ENCODE measurements around the gene DLGAP3.
"Not testable (repeated sequence)": the region's sequence is repeated elsewhere in the genome, so short reads cannot be mapped to it uniquely, and the experiment has no call there.

Gene DLGAP3

GRCh38 chr1:34929497-34929852 is at the start of gene DLGAP3:
Gene DLGAP3, minus strand, starts transcription at chr1:34929650. Its CDS starts 24,267 bp downstream, at chr1:34905383.
- no peak for DNase-seq (ENCODE audit: low read depth)

- no peak for DNase-seq (ENCODE audit: low read depth)
Observed at GRCh38 chr1:34978921-34979320, 49.5 kb upstream of the DLGAP3 start.

- DNase-seq (ENCODE audit: low read depth) = no peak
Observed at GRCh38 chr1:34977858-34978257, 48.4 kb upstream of the DLGAP3 start.

- DNase-seq (ENCODE audit: low read depth) = no peak
Observed at GRCh38 chr1:34977210-34977471, 47.7 kb upstream of the DLGAP3 start.

- DNase-seq (ENCODE audit: low read depth) = no peak
Observed at GRCh38 chr1:34976384-34977209, 47.1 kb upstream of the DLGAP3 start.

GRCh38 chr1:34975771-34976170 is 46.3 kb upstream of the DLGAP3 start:
- DNase-seq (ENCODE audit: low read depth) = no peak

GRCh38 chr1:34975338-34975737 is 45.9 kb upstream of the DLGAP3 start:
- DNase-seq (ENCODE audit: low read depth) = no peak

- no peak for DNase-seq (ENCODE audit: low read depth)
Observed at GRCh38 chr1:34974626-34975025, 45.2 kb upstream of the DLGAP3 start.

- no peak for DNase-seq (ENCODE audit: low read depth)
Observed at GRCh38 chr1:34973326-34973725, 43.9 kb upstream of the DLGAP3 start.

GRCh38 chr1:34970829-34971228 is 41.4 kb upstream of the DLGAP3 start:
- DNase-seq (ENCODE audit: low read depth) = no peak

- no peak for DNase-seq (ENCODE audit: low read depth)
Observed at GRCh38 chr1:34970220-34970735, 40.8 kb upstream of the DLGAP3 start.

- DNase-seq (ENCODE audit: low read depth) = not testable (repeated sequence)
Observed at GRCh38 chr1:34968297-34968696, 38.8 kb upstream of the DLGAP3 start.

- DNase-seq (ENCODE audit: low read depth) = not testable (repeated sequence)
Observed at GRCh38 chr1:34967672-34968071, 38.2 kb upstream of the DLGAP3 start.

- no peak for DNase-seq (ENCODE audit: low read depth)
Observed at GRCh38 chr1:34965597-34965996, 36.1 kb upstream of the DLGAP3 start.

GRCh38 chr1:34950428-34950827 is 21.0 kb upstream of the DLGAP3 start:
- no peak for DNase-seq (ENCODE audit: low read depth)

GRCh38 chr1:34948739-34949138 is 19.3 kb upstream of the DLGAP3 start:
- not testable (repeated sequence) for DNase-seq (ENCODE audit: low read depth)

GRCh38 chr1:34947641-34948314 is 18.3 kb upstream of the DLGAP3 start:
- not testable (repeated sequence) for DNase-seq (ENCODE audit: low read depth)

GRCh38 chr1:34946211-34946610 is 16.8 kb upstream of the DLGAP3 start:
- DNase-seq (ENCODE audit: low read depth) = no peak

GRCh38 chr1:34941798-34942197 is 12.3 kb upstream of the DLGAP3 start:
- DNase-seq (ENCODE audit: low read depth) = not testable (repeated sequence)

GRCh38 chr1:34930702-34931071 is 1.2 kb upstream of the DLGAP3 start:
- no peak for DNase-seq (ENCODE audit: low read depth)

GRCh38 chr1:34929853-34930701 is 627 bp upstream of the DLGAP3 start:
- DNase-seq (ENCODE audit: low read depth) = no peak

GRCh38 chr1:34928699-34929496 is 552 bp downstream of the DLGAP3 start:
- no peak for DNase-seq (ENCODE audit: low read depth)
